ENCODE measurements around the gene PALM. TPM values are rescaled to one million over a fixed set of nuclear protein-coding genes. Genes with fewer than 3 reads are reported as not detected.
"Not testable (repeated sequence)": the region's sequence is repeated elsewhere in the genome, so short reads cannot be mapped to it uniquely, and the experiment has no call there.

The PALM gene
- total RNA-seq, 2 donors from 2014 or later = not detected

DNA sequence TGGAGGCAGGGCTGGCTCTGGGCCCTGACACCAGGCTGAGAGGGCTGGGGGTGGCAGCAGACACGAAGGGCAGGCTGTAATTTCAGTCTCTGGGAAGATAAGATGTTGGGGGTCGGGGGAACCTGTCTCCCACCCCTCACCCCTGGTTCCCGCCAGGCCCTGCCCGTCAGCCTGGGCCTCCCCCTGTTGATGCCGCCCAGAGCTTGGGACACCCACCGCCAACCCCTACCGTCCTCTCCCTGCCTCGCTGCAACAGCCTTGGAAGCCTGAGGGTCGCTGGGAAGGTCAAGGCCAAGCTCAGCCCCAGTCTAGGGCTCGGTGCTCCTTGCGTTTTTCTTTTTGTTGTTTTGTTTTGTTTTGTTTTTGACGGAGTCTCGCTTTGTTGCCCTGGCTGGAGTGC lies 14.5 kb downstream of the PALM start:
- ATAC-seq (no peak), DNase-seq (no peak)
- Mint-ChIP-seq H3K27ac (no peak overlapping the region), H3K4me1 (no peaks in the 10 kb centered on the region), H3K27me3 (peaks cover 18% of the 10 kb centered on the region), H3K36me3 (ENCODE audit: low read depth) (no peaks in the 10 kb centered on the region), H3K4me3 (no peak overlapping the region)
- no peaks in the 10 kb centered on the region for H3K9me3 ChIP-seq (ENCODE audit: control insufficient read depth, low read length, poor library complexity, severe bottlenecking)

DNA sequence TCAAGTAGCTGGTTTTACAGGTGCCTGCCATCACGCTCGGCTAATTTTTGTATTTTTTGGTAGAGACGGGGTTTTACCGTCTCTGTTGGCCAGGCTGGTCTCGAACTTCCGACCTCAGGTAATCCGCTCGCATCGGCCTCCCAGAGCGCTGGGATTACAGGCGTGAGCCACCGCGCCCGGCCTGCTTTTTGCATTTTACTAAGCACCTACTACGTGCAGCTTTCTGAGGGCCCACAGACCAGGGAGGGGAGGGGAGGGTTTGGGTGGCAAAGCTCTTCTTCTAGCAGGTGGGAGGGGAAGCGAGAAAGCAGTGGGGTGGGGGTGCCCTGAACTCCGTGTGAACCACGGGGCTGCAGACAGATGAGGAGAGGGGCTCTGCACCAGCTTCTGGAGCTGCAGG lies 15.0 kb downstream of the PALM start:
- no peak overlapping the region for H3K4me3 Mint-ChIP-seq
- no peak overlapping the region for H3K27ac Mint-ChIP-seq
- ATAC-seq (no peak), DNase-seq (no peak)
- H3K9me3 ChIP-seq (ENCODE audit: control insufficient read depth, low read length, poor library complexity, severe bottlenecking) = no peaks in the 10 kb centered on the region
- H3K27me3 Mint-ChIP-seq = peaks cover 14% of the 10 kb centered on the region
- H3K36me3 Mint-ChIP-seq (ENCODE audit: low read depth) = no peaks in the 10 kb centered on the region
- H3K4me1 Mint-ChIP-seq = no peaks in the 10 kb centered on the region

DNA sequence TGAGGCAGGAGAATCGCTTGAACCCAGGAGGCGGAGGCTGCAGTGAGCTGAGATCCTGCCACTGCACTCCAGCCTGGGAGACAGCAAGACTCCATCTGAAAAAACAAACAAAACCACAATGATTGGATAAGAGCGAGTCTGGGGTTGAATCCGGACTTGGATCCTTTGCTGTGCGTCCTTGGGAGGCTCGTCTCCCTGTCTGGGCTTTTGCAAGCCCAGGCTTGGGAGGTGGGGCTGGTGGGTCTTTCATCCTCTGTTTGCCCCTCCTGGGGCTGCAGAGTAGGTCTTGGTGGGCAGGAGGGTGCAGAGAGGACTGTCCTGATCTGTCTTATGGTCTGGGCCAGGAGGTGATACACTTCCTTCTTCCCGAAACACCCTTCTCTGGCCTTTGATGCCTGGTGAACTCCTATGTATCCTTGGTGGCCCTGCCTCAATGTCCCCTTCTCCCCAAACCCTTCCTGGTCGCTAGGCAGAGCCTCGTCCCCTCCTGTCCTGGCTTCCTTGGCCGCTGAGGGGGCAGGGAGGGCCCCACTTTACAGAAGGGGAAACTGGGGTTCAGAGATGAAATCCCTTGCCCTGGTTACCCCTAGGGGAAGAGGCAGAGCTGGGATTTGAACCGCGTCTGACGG lies 16.8 kb downstream of the PALM start:
- no peak overlapping the region for H3K27ac Mint-ChIP-seq
- no peaks in the 10 kb centered on the region for H3K4me1 Mint-ChIP-seq
- H3K9me3 ChIP-seq (ENCODE audit: control insufficient read depth, low read length, poor library complexity, severe bottlenecking) = no peaks in the 10 kb centered on the region
- H3K36me3 Mint-ChIP-seq (ENCODE audit: low read depth) = no peaks in the 10 kb centered on the region
- ATAC-seq = no peak
- H3K4me3 Mint-ChIP-seq = no peak overlapping the region
- peaks cover 14% of the 10 kb centered on the region for H3K27me3 Mint-ChIP-seq
- no peak for DNase-seq

DNA sequence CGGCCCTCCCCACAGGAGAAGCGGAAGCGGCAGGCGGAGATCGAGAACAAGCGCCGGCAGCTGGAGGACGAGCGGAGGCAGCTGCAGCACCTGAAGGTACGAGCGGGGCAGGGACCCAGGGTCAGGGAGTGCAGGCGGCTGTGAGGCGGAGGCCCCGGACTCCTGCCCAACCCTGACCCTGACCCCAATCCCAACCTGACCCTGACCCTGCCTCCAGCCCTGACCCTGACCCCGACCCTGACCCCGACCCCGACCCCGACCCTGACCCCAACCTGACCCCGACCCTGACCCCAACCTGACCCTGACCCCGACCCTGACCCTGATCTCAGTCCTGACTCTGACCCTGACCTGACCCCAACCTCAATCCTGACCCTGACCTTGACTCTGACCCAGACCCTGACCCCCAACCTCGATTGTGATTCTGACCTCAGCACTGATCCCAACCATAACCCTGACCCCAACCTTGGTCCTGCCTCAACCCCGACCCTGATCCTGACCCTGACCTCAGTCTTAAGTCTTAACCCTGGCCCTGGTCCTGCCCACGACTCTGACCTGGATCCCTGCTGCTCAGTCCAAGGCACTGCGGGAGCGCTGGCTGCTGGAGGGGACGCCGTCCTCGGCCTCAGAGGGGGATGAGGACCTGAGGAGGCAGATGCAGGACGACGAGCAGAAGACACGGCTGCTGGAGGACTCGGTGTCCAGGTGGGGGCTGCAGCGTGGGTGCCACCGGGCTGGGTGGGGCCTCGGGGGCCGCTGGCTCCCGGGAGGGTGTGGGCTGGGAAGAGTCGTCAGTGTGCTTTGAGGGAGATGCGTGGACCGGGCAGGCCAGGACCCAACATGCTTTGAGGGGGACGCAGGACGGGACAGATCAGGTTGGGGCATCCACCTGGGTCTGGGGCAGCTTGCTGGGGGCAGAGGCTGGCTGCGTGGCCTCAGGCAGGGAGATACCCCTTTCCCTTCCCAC lies 18.5 kb downstream of the PALM start:
- Mint-ChIP-seq H3K4me1 (no peaks in the 10 kb centered on the region), H3K27ac (no peak overlapping the region), H3K4me3 (peak overlapping the region; percentile 19), H3K27me3 (peaks cover 10% of the 10 kb centered on the region), H3K36me3 (ENCODE audit: low read depth) (no peaks in the 10 kb centered on the region)
- no peaks in the 10 kb centered on the region for H3K9me3 ChIP-seq (ENCODE audit: control insufficient read depth, low read length, poor library complexity, severe bottlenecking)
- DNase-seq = no peak
- ATAC-seq = no peak

DNA sequence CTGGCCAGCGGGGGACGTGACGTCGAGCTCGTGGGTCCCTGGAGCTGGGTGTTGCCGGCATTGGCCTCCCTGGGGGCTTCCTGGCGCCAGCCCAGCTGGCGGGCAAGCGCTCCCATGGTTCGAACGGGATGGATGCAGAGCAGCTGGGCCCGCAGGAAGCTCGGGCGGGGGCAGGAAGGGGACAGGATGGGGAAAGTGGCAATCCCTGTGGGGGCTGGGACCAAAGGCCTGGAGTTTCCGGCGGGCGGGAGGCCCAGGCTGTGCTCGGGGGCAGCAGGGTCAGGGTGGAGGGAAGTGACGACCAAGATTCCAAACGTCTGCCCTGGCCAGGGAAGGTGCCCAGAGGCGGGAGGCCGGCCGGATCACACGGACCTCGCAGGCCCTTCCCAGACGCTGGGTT lies 19.3 kb downstream of the PALM start:
- peaks cover 10% of the 10 kb centered on the region for H3K27me3 Mint-ChIP-seq
- H3K27ac Mint-ChIP-seq = no peak overlapping the region
- H3K4me1 Mint-ChIP-seq = peaks cover 2% of the 10 kb centered on the region
- ATAC-seq = no peak
- no peak for DNase-seq
- no peak overlapping the region for H3K4me3 Mint-ChIP-seq
- H3K9me3 ChIP-seq (ENCODE audit: control insufficient read depth, low read length, poor library complexity, severe bottlenecking) = no peaks in the 10 kb centered on the region
- no peaks in the 10 kb centered on the region for H3K36me3 Mint-ChIP-seq (ENCODE audit: low read depth)

DNA sequence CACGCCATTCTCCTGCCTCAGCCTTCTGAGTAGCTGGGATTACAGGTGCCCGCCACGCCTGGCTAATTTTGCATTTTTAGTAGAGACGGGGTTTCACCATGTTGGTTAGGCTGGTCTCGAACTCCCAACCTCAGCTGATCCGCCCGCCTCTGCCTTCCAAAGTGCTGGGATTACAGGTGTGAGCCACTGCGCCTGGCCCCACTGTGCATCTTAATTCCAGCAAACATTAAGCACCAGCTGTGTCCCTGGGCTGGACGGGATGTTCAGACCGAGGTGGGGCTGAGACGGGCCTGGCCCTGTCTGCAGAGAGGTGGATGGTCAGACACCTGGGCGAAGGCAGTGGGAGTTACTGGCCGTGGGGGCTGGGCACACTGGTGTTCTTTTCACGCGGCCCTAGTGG lies 20.8 kb downstream of the PALM start:
- not testable (repeated sequence) for H3K36me3 Mint-ChIP-seq (ENCODE audit: low read depth); H3K27ac Mint-ChIP-seq; H3K4me3 Mint-ChIP-seq; ATAC-seq; DNase-seq; H3K27me3 Mint-ChIP-seq; H3K9me3 ChIP-seq (ENCODE audit: control insufficient read depth, low read length, poor library complexity, severe bottlenecking)
- peaks cover 10% of the 10 kb centered on the region for H3K4me1 Mint-ChIP-seq

DNA sequence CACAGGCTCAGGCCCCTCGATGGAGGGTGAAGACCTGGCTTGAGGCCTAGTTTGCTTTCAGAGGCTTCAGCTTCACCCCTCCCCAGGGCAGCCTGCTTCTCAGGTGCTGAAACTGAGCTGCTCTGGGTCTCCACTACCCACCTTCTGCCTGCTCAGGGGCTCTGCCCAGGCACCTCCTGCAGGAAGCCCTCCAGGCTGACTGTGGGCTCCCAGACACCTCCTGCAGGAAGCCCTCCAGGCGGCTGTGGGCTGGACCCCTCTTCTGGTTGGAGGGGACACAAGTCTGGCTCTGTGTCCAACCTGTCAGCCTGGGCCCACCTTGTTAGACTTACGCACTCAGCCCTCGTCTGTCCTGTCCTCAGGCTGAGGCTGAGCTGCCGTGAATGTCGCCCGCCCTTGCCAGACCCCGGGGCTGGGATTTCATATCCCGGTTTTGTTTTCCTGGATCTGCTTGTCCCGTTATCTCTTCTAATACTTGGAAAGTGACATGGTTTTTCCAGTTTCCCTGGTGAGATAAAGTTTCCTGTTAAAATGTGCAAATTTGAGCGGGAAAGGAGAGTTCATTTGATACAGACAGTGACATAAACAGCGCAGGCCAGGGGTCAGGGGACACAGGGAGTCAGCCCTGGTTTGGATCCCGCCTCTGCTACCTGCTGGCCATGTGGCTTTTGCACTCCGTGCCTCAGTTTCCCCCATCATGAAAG lies 21.4 kb downstream of the PALM start:
- H3K27me3 Mint-ChIP-seq = peaks cover 4% of the 10 kb centered on the region
- no peaks in the 10 kb centered on the region for H3K36me3 Mint-ChIP-seq (ENCODE audit: low read depth)
- no peak overlapping the region for H3K4me3 Mint-ChIP-seq
- no peak for ATAC-seq
- no peak overlapping the region for H3K27ac Mint-ChIP-seq
- no peak for DNase-seq
- peaks cover 10% of the 10 kb centered on the region for H3K4me1 Mint-ChIP-seq
- H3K9me3 ChIP-seq (ENCODE audit: control insufficient read depth, low read length, poor library complexity, severe bottlenecking) = no peaks in the 10 kb centered on the region

DNA sequence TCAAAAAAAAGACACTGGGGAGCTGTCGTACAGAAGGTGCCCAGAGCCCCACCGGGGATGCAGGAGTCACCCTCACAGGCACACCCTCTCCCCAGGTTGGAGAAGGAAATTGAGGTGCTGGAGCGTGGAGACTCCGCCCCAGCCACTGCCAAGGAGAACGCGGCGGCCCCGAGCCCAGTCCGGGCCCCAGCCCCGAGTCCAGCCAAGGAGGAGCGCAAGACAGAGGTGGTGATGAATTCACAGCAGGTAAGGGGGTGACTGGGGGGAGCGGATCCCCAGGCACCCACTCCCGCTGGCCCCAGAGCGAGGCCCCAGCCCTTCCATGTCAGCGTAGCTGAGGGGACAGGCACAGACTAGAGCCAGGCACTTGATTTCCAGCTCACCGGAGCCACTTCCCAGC lies 22.3 kb downstream of the PALM start:
- ATAC-seq = no peak
- H3K27me3 Mint-ChIP-seq = no peaks in the 10 kb centered on the region
- H3K9me3 ChIP-seq (ENCODE audit: control insufficient read depth, low read length, poor library complexity, severe bottlenecking) = no peaks in the 10 kb centered on the region
- H3K36me3 Mint-ChIP-seq (ENCODE audit: low read depth) = no peaks in the 10 kb centered on the region
- H3K4me1 Mint-ChIP-seq = peaks cover 10% of the 10 kb centered on the region
- no peak overlapping the region for H3K4me3 Mint-ChIP-seq
- no peak overlapping the region for H3K27ac Mint-ChIP-seq
- DNase-seq = no peak

DNA sequence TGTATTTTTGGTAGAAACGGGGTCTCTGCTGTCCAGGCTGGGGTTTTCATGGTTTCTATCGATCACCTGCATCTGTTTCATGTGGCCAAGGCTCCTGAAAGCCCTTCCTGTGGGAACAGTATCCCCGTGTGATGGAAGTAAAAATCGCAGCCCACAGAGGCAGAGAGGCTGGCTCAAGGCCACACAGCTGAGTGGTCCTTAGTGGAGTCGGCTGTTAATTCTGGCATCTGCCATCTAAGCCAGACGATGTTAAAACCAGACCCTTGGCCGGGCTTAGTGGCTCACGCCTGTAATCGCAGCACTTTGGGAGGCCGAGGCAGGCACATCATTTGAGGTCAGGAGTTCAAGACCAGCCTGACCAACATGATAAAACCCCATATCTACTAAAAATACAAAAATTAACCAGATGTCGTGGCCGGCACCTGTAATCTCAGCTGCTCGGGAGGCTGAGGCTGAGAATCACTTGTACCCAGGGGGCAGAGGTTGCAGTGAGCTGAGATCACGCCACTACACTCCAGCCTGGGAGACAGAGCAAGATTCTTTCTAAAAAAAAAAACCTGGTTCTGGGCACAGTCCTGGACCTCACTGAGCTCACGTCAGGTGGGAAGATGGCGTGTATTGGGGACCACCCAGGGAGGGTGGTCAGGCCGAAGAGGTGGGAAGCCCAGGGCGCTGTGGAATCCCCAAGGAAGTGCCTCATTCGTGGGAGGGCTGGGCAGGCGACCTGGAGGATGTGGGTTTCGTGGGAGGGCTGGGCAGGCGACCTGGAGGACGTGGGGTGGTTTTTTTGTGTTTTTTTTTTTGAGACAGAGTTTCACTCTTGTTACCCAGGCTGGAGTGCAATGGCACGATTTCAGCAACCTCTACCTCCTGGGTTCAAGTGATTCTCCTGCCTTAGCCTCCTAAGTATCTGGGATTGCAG lies 23.7 kb downstream of the PALM start:
- H3K27ac Mint-ChIP-seq = no peak overlapping the region
- H3K36me3 Mint-ChIP-seq (ENCODE audit: low read depth) = no peaks in the 10 kb centered on the region
- no peak overlapping the region for H3K4me3 Mint-ChIP-seq
- H3K27me3 Mint-ChIP-seq = peaks cover 4% of the 10 kb centered on the region
- no peaks in the 10 kb centered on the region for H3K9me3 ChIP-seq (ENCODE audit: control insufficient read depth, low read length, poor library complexity, severe bottlenecking)
- peaks cover 12% of the 10 kb centered on the region for H3K4me1 Mint-ChIP-seq
- ATAC-seq (no peak), DNase-seq (no peak)

DNA sequence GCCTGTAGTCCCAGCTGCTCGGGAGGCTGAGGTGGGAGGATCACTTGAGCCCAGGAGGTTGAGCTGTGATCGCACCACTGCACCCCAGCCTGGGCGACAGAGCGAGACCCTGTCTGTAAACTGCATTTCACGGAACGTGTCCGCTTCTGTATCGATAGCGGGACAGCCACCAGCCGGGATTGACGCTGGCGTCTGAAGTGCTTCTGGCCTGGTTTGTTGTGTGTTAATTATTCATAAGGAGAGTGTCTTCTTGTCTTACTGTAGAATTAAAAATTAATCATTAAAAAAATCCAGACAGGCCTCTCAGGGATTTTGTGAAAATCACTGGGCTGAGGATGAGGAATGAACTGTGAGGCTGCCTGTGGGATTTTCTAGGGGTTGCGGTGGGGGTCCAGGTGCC lies 26.0 kb downstream of the PALM start:
- Mint-ChIP-seq H3K4me1 (peaks cover 12% of the 10 kb centered on the region), H3K4me3 (no peak overlapping the region), H3K27me3 (peaks cover 6% of the 10 kb centered on the region), H3K36me3 (ENCODE audit: low read depth) (no peaks in the 10 kb centered on the region), H3K27ac (peak overlapping the region; percentile 45)
- ATAC-seq (no peak), DNase-seq (no peak)
- H3K9me3 ChIP-seq (ENCODE audit: control insufficient read depth, low read length, poor library complexity, severe bottlenecking) = no peaks in the 10 kb centered on the region

DNA sequence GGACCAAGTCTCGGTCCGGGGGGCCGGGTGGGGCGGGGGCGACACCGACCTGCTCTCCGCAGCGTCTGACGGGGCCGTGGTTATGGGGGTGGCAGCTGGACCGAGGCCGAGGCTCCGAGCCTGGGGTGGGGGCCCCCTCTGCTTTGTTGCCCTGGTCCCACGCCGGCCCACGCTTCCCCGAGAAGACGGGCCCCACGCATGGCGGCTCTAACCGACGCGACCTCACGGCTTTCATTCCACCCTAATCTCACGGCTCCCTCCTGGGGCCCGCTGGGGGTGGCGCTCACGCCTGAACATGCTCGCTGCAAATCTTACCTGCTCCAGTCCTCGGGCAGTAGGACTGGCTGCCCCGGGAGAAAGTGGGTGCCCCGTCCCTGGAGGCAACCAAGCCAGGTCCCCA lies 27.4 kb downstream of the PALM start:
- peaks cover 6% of the 10 kb centered on the region for H3K27me3 Mint-ChIP-seq
- no peak overlapping the region for H3K4me3 Mint-ChIP-seq
- DNase-seq (no peak), ATAC-seq (no peak)
- no peaks in the 10 kb centered on the region for H3K36me3 Mint-ChIP-seq (ENCODE audit: low read depth)
- no peaks in the 10 kb centered on the region for H3K9me3 ChIP-seq (ENCODE audit: control insufficient read depth, low read length, poor library complexity, severe bottlenecking)
- H3K27ac Mint-ChIP-seq = no peak overlapping the region
- H3K4me1 Mint-ChIP-seq = peaks cover 12% of the 10 kb centered on the region

DNA sequence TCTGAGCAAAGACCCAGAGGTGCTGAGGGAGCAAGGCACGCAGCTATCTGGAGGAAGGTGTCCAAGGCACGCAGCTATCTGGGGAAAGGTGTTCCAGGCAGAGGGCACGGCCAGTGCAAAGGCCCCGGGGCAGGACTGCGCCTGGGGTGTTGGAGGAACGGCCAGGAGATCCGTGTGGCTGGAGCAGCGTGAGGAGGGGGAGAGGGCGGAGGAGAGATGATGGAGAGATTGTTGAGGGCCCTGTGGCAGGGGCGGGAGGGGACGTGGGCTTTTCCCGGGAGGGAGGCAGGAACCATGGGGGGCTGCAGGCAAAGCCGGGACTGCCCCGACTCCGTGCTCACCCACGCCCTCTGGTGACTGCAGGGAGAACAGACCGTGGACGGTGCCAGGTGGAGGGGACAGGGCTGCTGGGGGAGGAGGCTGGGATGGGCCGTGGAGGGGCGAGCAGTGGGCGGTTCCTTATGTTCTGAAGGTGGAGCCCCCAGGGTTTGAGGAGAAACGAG lies 28.9 kb downstream of the PALM start:
- H3K27ac Mint-ChIP-seq = no peak overlapping the region
- peaks cover 10% of the 10 kb centered on the region for H3K4me1 Mint-ChIP-seq
- H3K9me3 ChIP-seq (ENCODE audit: control insufficient read depth, low read length, poor library complexity, severe bottlenecking) = no peaks in the 10 kb centered on the region
- DNase-seq (peak; percentile 33 to 62 (median 40)), ATAC-seq (peak; percentile 77)
- H3K36me3 Mint-ChIP-seq (ENCODE audit: low read depth) = no peaks in the 10 kb centered on the region
- H3K27me3 Mint-ChIP-seq = peaks cover 6% of the 10 kb centered on the region
- H3K4me3 Mint-ChIP-seq = no peak overlapping the region

Measured in T-helper 17 cell (primary cell).